ENCODE results near the gene NRG2. TPM values are rescaled to one million over a fixed set of nuclear protein-coding genes. Genes with fewer than 3 reads are reported as not detected.

The NRG2 gene
- total RNA-seq, 4 donors from 2014 or later = 0.66 to 4.9 (median 2.5) TPM

DNA sequence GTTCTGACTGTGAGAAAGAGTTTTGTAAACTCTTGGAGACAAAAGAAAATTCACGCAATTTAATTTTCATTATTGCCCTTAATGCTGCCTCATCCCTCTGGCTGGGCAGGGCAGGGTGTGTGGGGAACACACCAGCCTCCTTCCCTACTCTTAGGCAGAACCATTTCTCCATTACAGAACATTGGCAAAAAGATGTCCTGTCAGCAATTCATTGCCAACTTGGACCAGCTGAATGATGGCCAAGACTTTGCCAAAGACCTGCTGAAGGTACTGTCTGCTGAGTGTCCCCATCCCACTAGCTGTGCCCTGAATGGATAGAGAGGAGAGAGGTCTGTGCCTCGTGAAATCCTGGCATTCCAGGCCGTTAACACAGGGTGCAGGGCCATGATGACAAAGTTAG is 209.6 kb downstream of the NRG2 start:
- WGBS, 2 donors = 50 to 51% methylated on average over 3 of the region's 3 CpGs
- TF ChIP-seq POLR2A (IDR thresholded peaks at IDR 0.05) (no peak), CTCF (IDR thresholded peaks at IDR 0.05) (no peak)
- H3K27me3 ChIP-seq = peaks cover 0 to 40% (median 0%) of the 10 kb centered on the region in 4 donors
- H3K4me3 ChIP-seq = no peak overlapping the region
- intact Hi-C loops (cut with DNase I) = no loop called here
- H3K4me1 ChIP-seq = no peaks in the 10 kb centered on the region
- no peaks in the 10 kb centered on the region for H3K9me3 ChIP-seq
- H3K36me3 ChIP-seq = no peaks in the 10 kb centered on the region
- no peak overlapping the region for H3K27ac ChIP-seq
- no peak for DNase-seq

DNA sequence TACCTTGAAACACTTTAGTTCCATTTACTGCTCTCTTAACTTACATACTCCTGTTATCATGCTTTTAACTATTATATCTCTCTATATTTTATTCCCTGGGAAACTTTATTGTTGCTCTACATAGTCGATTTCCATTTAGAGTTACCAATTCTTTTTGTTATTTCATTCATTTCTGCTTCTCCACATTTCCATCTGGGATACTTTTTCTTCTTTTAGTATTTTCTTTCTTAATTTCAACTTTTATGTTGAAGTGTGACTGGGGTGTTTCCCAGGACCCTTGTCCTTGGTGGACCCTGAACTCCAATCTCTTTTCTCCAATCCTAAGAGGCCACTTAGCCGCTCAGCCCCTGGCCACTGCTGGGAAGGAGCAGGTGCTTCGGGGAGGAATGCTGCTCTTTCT is 211.5 kb downstream of the NRG2 start:
- TF ChIP-seq POLR2A (IDR thresholded peaks at IDR 0.05) = no peak
- TF ChIP-seq CTCF (IDR thresholded peaks at IDR 0.05) = no peak
- 57 to 75% methylated on average over 3 of the region's 3 CpGs for WGBS, 2 donors
- no peak for DNase-seq
- Histone ChIP-seq H3K4me1 (no peaks in the 10 kb centered on the region), H3K4me3 (no peak overlapping the region), H3K27me3 (peaks cover 0 to 37% (median 0%) of the 10 kb centered on the region in 4 donors), H3K36me3 (no peaks in the 10 kb centered on the region), H3K9me3 (no peaks in the 10 kb centered on the region), H3K27ac (no peak overlapping the region)
- intact Hi-C loops (cut with DNase I) = no loop called here

DNA sequence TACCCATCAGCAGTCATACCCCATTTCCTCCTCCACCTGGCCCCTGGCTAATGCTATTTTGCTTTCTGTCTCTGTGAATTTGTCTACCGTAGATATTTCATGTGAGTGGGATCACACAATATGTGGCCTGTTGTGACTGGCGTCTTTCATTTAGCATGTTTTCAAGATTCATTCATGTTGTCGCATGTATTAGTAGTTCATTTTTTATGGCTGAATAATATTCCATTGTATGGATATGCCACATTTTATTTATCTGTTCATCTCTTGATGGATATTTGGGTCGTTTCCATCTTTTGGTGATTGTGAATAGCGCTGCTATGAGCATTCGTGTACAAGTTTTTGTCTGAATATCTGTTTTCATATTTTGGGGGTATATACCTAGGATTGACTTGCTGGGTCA is 213.6 kb downstream of the NRG2 start:
- no peak for DNase-seq
- Histone ChIP-seq H3K4me1 (no peaks in the 10 kb centered on the region), H3K27me3 (peaks cover 0 to 21% (median 0%) of the 10 kb centered on the region in 4 donors), H3K4me3 (no peak overlapping the region), H3K27ac (no peak overlapping the region), H3K36me3 (no peaks in the 10 kb centered on the region), H3K9me3 (no peaks in the 10 kb centered on the region)
- WGBS, 2 donors = 78 to 79% methylated on average over 6 of the region's 6 CpGs
- TF ChIP-seq CTCF (IDR thresholded peaks at IDR 0.05) = no peak
- TF ChIP-seq POLR2A (IDR thresholded peaks at IDR 0.05) = no peak
- intact Hi-C loops (cut with DNase I) = no loop called here

DNA sequence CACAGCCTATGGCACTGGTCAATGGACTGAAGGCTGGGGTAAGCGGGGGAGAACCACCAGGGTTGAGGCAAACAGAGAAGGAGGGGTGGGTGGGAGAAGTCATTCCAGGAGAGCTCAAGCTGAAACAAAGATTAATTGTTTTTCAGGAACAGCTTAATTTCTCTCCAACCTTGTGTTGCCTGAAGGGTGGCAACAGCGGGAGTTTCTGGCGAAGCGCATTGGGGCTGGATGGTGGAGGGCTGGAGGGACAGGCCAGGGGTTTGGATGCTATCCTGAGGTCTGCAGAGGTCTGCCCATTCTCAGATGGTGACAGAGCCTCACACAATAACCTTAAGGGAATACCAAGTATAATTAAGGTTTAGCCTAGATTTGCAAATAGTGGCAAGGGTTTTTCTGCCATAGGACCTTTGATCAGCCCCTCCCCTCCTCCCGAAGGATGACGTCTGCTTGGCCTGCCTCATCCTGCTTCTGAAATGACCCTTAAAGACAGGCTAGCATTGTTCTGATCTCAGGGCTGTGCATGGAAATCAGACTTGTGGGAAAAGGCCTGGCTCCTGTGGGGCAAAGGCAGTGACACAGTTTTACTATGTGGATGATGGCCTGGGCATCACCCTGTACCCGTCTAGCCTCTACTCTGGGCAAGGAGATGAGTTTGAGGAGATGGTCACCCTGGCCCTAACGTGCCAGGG is 214.7 kb downstream of the NRG2 start:
- intact Hi-C loops (cut with DNase I) = no loop called here
- DNase-seq = no peak

DNA sequence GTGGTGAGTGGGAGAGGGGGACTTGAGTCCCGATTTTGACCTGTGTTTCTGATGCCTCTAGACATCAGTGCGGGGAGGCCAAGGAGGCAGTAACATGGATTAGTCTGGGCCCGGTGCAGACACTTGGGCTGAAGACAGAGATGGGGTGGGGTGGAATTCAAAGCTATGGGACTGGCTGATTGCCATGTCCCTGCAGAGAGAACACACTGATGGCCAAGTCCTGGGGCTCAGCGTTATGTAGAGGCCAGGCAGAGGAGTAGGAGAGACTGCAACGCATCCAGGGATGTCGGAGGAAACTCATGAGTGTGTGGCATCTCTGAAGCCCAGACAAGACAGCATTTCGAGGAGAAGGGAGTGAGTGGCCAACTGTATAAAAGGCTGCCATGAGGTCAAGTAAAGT is 217.4 kb downstream of the NRG2 start:
- Histone ChIP-seq H3K27me3 (no peaks in the 10 kb centered on the region), H3K4me1 (no peaks in the 10 kb centered on the region), H3K27ac (no peak overlapping the region), H3K4me3 (no peak overlapping the region), H3K9me3 (no peaks in the 10 kb centered on the region), H3K36me3 (no peaks in the 10 kb centered on the region)
- WGBS, 2 donors = 70 to 78% methylated on average over 7 of the region's 7 CpGs
- DNase-seq = no peak
- intact Hi-C loops (cut with DNase I) = no loop called here
- no peak for TF ChIP-seq CTCF (IDR thresholded peaks at IDR 0.05)
- no peak for TF ChIP-seq POLR2A (IDR thresholded peaks at IDR 0.05)

More for the DNA sequence above, 214.7 kb downstream of the NRG2 start:
- H3K27ac ChIP-seq = no peak overlapping the region
- 55 to 87% methylated on average over 4 to 7 of the region's 8 CpGs for WGBS, 2 donors
- no peaks in the 10 kb centered on the region for H3K4me1 ChIP-seq
- H3K36me3 ChIP-seq = no peaks in the 10 kb centered on the region
- no peaks in the 10 kb centered on the region for H3K9me3 ChIP-seq
- TF ChIP-seq CTCF (IDR thresholded peaks at IDR 0.05) (no peak), POLR2A (IDR thresholded peaks at IDR 0.05) (no peak)
- peaks cover 0 to 16% (median 0%) of the 10 kb centered on the region in 4 donors for H3K27me3 ChIP-seq
- no peak overlapping the region for H3K4me3 ChIP-seq

Data from esophagus squamous epithelium (tissue), 5 donors.